NCI-H82 (cell line): ENCODE results near the gene CERCAM.
A peak's percentile ranks its signal among the peaks of the same experiment; 100 is the strongest.

Source experiments
- DNase-seq: peaks from one replicate; lab custom pipeline; 2025; lab: John Stamatoyannopoulos, UW

Gene CERCAM, protein sequence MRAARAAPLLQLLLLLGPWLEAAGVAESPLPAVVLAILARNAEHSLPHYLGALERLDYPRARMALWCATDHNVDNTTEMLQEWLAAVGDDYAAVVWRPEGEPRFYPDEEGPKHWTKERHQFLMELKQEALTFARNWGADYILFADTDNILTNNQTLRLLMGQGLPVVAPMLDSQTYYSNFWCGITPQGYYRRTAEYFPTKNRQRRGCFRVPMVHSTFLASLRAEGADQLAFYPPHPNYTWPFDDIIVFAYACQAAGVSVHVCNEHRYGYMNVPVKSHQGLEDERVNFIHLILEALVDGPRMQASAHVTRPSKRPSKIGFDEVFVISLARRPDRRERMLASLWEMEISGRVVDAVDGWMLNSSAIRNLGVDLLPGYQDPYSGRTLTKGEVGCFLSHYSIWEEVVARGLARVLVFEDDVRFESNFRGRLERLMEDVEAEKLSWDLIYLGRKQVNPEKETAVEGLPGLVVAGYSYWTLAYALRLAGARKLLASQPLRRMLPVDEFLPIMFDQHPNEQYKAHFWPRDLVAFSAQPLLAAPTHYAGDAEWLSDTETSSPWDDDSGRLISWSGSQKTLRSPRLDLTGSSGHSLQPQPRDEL

DNA sequence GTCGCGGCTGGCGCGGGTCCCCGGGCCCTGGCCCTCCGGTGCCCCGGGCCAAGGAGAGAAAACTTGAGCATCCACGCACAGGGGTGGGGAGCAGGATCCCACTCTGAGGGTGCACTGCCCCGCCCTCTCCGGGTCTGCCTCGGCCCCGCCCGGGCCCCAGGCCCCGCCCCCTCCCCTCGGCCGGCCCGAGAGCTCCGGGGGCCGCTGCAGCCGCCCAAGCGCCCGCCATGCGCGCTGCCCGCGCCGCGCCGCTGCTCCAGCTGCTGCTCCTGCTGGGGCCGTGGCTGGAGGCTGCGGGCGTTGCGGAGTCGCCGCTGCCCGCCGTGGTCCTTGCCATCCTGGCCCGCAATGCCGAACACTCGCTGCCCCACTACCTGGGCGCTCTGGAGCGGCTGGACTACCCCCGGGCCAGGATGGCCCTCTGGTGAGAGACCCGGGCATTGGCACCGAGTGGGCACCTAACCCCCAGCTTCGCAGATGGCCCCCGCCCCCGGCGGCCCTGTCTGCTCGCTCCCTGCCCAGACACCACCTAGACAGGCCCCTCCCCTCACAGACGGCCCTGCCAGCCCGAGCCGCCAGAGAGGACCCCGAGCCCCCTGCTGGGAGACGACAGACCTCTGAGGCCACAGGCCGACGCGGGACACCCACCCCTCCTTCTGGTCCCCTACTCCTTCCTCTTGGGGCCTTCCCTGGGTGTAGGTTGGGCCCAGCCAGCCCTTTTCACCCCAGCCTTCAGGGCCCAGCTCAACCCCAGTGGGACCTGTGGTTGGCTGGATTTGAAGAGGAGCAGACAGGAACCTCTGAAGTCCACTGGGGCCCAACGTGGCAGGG lies at the start of gene CERCAM:
TSS of gene CERCAM (plus strand) at position 207 of the 831 bp plus-strand sequence. CDS start at position 228, 21 bp downstream.
- DNase-seq, result peak; percentile 74

DNA sequence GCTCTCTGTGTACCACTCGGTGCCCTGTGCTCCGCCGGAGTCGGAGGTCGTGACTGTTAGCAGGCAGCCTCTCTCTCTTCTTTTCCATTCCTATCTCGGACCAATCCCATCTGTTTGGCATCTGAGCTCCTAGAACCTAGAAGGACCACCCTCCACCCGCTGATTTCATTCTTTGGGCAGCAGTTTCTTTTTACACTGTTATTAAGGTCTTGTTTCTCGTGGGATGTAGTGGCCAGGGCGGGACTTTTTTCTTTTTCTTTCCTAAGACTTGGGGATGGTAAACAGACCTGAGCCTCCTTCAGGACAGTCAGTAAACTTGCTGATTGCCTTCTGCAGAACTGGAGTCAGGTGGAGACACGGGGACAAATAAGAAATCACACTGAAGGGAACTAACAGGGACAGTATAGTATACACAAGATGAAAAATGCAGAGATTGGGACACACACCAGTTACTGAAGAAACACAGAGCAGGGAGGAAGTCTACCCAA lies 49.0 kb upstream of the CERCAM start:
- DNase-seq, result no peak

DNA sequence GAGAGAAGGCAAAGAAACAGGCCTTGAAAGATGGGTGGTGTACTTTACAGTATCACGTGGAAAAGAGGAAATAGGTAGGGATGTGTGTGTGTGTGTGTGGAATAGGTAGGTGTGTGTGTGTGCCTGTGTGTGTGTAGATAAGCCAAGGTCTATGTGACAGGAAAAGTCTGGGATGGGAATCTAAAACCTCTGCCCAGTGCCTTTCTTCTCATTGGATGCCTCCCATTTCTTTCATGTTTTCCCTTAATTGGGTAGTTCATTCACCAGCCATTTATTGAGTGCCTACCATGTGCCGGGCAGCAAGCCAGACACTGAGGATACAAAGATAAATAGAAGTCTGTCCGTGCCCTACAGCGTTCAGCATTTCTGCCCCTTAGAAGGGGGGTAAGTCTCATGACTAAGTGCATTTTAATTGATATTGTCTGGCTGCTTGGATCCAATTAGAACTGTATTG lies 48.4 kb upstream of the CERCAM start:
- no peak for DNase-seq

DNA sequence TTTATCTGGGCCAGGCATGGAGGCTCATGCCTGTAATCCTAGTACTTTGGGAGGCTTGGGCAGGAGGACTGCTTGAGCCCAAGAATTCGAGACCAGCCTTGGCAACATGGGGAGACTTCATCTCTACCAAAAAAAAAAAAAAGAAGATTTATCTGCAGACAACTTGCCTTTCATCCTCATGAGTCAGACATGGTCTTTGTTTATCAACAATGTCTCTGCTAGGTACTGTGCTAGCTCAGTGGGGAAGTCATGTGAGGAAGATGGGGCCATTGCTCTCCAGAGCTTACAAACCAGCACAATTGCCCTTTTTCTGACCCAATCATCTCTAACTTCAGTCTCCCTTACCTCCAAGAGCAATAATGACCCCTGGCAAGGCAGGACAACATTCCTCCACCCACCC lies 47.9 kb upstream of the CERCAM start:
- no peak for DNase-seq

DNA sequence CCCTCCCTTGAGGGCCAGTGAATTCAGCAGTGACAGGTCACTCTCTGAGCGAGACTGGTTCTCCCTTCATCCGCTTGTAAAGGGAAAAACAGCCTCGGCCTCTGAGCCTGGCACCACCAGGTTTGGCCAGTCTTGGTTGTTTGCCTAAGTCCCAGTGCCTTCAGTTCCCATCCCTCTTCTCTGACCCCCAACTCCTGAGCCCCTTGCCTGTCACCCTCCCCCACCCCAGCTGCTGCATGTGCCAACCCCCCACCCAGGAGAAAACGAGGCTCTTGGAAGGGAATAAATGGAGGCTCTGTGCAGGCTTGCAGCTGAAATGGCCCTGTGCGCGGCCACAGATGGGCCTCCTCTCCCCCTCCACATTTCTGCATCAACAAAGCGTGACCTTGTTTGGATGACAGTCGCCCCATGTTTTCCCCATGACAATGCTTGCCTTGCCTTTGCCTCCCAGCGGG lies 46.4 kb upstream of the CERCAM start:
- DNase-seq, result no peak

DNA sequence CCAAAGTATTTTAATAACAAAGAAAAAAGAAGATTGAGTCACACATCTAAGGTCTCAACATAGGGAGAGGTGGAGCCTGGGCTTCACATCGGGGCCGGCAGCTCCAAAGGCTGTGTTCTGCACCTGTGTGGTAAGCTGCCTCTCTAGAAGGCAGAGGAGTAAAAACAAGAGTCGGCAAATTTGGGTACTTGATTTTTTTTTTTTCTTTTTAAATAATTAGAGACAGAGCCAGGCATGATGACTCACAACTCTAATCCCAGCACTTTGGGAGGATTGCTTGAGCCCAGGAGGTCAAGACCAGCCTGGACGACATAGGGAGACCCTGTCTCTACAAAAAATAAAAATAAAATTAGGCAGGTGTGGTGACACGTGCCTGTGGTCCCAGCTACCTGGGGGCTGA lies 44.8 kb upstream of the CERCAM start:
- DNase-seq, result no peak

DNA sequence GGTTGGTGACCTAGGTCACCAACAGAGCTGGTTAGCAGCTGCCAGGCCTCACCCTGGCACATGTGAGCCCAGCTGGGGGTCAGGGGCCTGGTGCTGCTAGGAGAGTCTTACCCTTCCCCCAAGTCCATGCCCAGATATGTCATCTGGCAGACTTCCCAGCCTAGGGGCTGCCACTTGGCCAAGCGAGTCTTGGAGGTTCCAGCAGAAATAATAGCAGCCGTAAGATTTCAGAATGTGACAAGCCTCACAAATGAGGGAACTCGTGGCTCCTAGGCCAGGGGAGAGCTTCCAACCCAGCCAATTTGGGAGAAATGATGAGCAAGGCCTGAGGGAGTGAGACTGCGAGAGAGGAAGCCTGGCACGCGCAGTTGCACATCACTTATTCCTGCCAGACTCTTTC lies 38.4 kb upstream of the CERCAM start:
- no peak for DNase-seq

DNA sequence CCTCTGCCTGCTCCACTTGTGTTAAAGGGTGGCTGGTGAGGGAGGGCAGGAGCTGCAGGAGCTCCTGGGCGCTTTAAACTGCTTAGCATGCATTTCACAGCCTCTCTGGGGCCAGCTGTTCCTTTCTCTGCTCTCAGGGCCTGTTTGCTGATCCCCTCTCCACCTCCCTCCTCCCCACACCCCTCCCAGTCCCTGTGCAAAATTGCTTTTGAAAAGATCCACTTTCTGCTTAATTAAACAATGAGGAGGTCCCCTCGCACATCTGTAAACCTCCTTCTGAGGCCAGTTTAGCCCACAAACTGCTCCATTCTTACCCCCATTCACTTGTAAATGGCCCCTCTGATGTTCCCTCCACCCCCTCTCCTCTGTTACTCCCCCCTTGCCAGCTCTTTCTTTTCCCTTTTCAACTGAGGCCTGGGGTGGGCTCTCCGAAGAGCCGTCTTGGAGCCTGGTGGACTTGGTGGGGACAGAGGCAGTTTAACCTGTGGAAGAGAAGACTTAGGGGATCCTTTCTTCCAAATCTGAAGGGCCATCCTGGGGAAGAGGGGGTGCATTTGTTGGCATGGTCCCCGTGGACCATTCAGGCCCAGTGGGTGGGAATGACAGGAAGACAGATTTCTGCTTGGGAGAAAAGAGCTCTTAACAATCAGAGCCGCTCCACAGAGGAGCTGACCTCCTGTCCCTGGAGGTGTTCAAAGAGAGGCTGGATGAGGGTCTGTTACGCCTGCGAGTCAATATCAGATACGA lies 37.5 kb upstream of the CERCAM start:
- DNase-seq, result peak; percentile 91

DNA sequence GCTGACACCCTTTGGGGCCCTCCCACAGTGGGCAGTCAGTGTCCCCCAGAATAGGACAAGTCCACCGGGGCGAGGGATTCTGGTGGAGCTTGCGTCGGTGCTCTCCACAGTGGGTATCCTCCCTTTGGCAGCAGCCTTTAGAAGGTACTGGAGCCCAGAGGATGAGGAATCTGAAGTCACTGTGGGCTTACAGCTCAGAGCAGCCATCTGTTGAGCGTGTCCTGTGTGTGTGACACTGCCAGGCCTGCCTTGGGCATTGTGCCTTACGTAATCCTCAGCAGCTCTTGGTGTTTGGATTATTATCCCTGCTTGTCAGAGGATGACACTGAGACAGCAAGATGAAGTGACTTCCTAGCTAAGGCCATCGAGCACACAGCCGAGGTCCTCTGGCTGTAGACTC lies 36.9 kb upstream of the CERCAM start:
- peak; percentile 91 for DNase-seq

DNA sequence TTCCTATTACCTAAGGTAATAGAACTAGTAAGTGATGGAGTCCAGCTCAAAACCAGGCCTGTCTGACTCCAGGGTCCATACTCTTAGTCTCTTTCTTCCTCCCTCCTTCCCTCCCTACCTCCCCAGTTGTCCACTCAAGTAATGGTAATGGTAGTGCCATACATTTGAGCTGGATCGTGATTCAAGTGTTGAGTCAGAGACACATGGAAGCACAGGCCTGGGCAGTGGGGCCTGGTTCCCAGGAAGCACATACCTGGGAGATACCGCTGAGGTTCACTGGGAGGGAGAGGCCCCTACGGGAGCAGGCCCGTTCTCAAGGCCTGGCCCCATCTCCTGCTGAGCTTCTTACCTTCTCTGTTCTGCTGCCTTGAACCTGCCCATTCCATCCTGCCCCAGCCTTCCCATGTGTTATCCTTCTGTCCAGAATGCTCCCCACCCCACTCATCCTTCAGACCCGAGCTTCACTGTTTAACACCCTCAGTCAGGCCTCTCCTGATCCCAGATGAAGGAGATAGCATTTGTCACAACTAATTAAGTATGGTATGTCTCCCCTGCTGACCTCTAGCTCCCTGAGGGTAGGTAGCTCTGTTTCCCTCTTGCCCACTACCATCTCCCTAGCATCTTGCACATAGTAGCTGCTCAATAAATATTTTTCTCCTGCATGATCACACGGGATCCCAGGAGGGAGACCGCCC lies 35.7 kb upstream of the CERCAM start:
- no peak for DNase-seq

DNA sequence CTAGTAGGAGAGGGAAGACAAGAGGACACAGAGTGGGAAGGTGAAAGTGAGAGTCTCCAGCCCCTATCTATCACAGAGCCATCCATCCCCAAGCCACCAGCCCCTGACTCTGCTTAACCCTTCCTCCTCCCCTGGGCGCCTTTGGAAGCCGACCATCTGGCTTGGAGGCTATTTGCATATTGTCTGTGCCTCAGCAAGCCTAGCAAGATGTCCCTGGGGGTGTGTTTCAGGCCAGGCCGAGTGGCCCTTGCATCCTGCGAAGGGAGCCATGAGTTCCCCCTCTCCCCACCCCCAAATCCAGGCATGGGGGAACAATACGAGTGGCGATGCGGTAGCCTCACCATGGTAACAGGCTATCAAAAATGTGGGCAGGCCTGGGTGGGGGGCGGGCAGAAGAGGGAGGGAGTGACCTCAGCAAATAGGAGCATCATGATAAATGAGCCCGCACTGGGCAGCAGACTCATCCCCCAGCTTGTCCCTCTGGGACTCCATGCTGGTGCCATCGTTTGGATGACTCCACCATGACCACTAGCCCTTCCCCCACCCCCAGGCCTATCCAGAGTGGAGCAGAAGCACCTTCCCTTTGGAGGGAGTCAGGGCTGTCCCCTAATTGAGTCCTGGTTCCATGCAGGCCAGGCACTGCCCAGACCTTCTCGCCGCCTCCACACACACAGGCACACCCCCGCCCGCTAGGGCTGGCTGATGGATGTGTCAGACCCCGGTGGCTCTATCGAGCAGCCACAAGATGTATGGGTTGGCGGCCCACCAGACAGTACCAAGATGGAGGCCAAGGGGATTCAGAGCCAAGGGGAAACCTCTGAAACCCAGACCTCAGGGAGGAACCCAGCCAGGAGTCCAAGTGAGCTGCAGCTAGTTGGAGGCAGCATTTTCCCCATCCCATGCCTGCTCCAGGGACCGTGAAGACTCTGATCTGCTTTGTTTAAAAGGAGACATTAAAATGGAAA lies 34.9 kb upstream of the CERCAM start:
- peak; percentile 77 for DNase-seq

DNA sequence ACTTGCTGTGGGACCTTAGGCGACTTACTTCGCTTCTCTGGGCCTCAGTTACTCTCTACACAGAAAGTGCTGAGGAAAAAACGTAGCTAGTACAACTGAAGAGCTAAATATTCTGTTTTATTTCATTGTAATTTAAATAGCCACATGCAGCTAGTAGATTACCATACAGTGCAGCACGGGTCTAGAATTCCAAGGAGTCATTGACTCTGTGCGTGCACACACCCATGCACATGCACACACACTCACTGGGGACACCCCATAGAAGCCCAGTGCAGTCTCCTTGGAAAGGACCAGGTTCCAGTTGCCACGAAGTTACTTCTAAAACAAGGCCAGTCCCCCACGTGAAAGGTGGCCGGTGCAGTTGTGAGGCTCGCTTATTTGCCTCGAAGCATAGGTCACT lies 32.5 kb upstream of the CERCAM start:
- no peak for DNase-seq

DNA sequence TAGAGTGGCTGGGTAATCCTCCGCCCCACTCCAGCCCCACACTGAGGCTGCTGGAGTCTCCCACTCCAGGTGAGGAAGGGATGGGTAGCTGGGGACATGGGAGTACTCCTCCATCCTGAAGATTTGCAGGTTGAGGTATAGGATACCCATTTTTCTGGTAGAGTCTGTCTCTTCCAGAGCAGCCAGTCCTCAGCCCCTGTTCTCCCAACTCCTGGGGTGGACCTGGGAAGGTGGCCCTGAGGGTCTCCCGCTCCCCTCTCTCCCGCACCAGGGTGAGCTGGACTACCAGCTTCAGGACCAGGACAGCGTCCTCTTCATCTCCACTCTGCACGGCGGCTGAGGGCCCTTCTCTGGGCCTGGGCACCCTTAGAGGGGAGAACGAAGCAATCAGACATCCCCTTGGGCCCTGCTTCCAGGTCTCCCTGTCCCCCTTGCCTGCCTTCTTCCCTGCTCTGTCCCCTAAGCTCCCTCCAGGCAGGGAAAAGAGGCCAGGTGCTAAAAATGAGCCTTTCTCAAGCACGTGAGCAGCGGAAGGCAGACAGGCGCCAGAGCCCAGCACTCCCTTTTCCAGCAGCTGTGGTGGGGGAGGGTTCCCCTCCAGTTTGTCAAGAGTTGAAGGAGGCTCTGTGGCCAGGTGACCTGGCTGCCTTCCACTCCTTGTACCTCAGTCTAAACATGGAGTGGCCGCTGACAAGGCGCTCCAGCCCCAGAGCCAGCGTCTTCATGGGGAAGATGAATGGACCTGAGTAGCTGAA lies 31.1 kb upstream of the CERCAM start:
- peak; percentile 85 for DNase-seq

DNA sequence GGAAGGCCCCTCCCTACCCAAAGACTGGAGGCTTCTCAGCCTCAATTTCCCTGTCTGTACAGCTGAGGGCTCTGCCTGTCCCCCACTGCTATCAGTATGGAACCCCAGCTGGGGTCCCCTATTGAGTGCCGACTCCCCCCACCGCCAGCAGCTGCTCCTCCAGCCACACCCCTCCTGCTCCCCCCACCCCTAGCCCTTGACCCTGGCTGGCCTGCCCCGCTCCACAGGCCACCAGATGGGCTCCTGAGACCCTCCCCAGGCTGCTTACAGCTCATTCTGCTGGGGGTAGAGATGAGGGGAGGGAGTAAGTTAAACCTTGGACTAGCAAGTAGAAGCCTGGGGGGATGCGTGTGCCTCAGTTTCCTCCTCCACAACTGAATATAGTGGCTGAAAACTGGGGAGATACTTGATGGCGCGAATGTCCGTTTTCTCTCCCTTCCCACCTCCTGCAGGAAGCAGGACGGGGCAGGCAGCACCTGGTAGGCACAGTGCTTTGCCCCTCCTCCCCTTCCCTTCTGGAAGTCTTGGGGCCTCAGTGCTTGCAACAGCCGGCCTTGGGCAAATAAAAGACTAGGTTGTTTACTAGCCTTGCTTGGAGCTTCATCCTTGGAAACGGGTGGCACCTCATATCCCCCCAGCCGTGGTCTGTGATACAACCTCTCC lies 30.4 kb upstream of the CERCAM start:
- peak; percentile 35 for DNase-seq

DNA sequence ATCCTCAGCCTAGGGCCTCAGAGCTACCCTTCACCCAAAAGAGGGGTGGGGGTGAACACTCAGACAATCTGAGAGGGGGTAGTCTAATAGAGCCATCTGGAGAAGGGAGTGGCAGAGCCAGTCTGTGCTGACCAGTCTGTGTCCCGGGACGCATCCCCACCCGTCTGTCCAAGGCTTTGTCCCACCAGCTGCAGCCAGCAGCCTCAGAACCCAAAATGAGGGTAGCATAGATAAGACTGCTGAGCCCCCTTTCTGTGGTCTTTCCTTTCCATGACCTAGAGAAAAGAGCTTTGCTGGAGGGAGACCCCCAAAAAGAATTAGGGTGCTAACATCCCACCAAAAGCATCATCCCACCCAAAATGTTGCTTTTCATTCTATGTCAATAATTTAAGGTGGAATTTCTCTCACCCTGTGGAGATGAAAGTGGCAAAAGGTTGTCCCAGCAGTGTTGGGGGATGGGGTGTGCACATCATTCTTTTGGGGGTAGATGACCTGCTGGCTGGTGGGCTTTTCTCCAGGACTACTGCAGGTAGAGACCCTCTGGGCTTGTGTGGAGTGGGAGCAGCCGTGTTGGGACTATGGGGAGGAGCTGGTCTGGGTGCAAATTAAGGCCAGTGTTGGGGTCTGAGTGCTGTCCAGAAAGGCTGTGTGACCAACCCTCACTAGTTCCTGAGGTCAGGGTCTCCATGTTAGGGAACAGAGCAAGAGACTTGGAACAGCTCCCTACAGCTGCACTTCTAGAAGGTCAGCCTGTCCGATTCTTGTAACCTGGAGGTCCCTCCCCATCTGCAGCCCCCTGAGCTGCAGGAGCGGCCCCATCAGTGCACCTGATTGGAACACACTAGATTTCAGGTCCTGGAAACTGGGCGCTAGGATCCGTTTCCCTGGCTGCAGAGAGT lies 29.6 kb upstream of the CERCAM start:
- no peak for DNase-seq

DNA sequence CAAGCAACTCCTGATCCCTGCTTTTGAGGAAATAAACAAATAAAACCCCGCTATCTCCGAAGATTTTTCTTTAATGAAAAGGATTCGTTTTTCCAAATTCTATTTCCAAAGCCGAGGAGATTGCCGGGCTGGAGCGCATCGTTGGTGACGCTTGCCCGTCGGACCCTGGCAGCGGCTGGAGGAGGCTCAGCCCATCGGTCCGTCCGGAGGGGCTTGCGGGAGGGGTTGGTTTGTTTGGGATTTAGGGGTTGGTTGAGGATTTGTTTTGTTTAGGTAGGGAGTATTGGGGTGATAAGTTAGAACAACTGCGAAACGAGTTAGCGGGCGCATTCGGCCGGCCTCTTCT lies 28.7 kb upstream of the CERCAM start:
- no peak for DNase-seq

DNA sequence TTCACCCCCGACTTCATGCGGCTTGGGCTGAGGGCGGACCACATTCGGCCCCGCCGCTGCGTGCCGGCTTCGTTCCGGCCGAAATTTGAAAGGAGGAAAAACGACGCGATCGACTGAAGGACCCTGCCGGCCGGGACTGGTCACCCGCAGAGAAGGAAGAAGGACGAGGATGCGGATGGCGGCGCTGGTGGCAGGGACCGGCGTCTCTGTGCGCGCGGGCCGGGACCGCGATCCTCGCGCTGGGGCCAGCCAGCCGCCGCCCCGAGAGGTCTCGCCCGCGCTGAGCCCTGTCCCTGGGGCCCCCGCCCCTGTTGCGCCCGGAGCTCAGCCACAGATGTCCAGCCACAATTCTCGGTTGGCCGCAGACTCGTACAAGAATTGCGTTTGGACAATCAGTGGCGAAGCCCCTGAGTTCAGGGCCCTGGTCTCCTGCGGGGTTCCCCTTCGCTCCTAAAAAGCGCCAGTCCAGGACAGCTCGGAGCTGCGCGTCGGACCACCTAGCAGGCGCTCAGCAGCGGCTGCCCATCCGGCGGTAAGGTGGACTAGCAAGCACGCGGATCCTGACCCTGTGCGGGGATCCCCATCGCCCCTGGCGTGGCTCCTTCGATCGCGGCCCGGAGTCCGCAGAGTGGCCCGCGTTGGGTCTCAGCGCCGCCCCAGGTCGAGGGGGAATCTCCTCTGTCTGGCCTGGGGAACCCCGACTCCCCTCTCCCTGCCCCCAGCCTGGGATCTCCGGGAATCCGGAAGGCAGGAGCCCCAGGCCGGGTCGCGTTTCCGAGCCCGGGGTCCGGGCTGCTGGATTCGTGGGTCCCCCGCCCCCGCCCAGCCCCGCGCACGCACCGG lies 28.1 kb upstream of the CERCAM start:
- DNase-seq, result no peak
